IPS-15b (cell line): Measurements from ENCODE around the gene TMEM131L.
A peak's percentile ranks its signal among the peaks of the same experiment; 100 is the strongest.

Experiments used
- H3K27me3 ChIP-seq: one replicate; pipeline ENCODE4 v1.6.1; 2013; ENCODE audit warnings: low read length; ENCODE audit not compliant: control insufficient read depth, insufficient read depth
- H3K36me3 ChIP-seq: one replicate; pipeline ENCODE4 v1.6.1; 2013; ENCODE audit warnings: low read length; ENCODE audit not compliant: control insufficient read depth, insufficient read depth
- H3K4me1 ChIP-seq: one replicate; pipeline ENCODE4 v1.6.1; 2013; ENCODE audit warnings: mild to moderate bottlenecking, low read length; ENCODE audit not compliant: control insufficient read depth, insufficient read depth
- H3K4me3 ChIP-seq: one replicate; pipeline ENCODE4 v1.5.1; 2013; ENCODE audit warnings: low read depth, low read length
- H3K9ac ChIP-seq: one replicate; pipeline ENCODE4 v1.6.1; 2013; ENCODE audit warnings: low read depth, mild to moderate bottlenecking, low read length
- H3K9me3 ChIP-seq: one replicate; pipeline ENCODE4 v1.6.1; 2013; ENCODE audit warnings: mild to moderate bottlenecking, low read length; ENCODE audit not compliant: control insufficient read depth, insufficient read depth

TMEM131L gene

GRCh38 chr4:153522802-153523094, 56.6 kb downstream of the TMEM131L start:
- H3K36me3 ChIP-seq = peaks cover 2% of the 10 kb centered on the region
- peaks cover 34% of the 10 kb centered on the region for H3K4me1 ChIP-seq
- H3K4me3 ChIP-seq = no peak overlapping the region
- H3K27me3 ChIP-seq = no peaks in the 10 kb centered on the region
- H3K9ac ChIP-seq = no peak overlapping the region
- H3K9me3 ChIP-seq = no peaks in the 10 kb centered on the region

DNA sequence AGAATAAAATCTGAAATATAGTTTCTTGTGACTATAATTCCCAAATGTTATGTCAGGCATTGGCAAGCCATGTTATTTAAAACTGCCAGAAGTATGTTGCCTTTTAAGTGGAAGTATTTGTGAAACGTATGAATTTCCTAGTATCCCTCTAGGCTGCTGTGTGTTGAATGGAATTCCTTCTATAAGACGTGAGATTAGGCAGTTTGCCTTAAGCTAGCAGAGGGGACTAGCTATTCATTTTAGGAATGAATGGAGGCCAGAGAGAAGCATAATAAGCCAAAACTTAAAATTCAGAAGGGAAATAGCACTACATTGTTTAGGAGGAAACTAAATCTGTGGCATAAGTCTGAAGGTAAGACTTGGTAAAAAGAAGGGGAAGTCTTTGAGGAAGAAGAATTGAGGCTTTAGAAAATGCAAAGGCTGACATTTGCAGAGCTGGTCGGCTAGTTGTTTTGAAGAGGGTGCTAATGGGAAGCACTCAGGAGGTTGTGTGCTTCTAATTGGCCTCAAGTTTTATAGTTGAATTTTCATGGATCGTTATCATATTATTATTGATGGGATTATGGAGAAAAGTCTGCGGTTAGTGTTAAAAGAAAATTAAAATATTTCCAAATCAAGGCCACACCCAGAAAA, 57.1 kb downstream of the TMEM131L start:
- H3K4me3 ChIP-seq = no peak overlapping the region

DNA sequence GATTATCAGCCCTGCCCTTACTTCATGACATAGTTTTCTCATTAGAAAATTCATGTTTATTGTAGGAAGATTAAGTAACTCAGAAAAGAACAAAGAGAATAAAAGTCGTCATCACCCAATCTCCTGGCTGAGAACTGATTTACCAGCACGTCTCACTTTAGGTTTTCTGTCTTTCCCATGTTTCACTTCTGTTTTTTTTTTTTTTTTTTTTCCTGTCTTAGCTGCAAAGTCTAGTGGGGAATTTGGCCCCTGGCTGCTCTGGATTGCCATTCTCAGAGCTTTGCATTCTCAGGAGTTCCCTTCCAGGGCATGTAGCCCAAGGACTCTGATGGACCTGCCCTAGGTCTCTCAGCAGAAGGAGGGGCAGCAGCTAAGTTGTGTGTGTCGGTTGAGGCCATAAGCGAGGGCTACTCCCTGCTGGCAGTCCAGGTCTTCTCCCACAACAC, 57.8 kb downstream of the TMEM131L start:
- no peak overlapping the region for H3K9ac ChIP-seq
- no peaks in the 10 kb centered on the region for H3K9me3 ChIP-seq
- peaks cover 34% of the 10 kb centered on the region for H3K4me1 ChIP-seq
- H3K36me3 ChIP-seq = peaks cover 2% of the 10 kb centered on the region
- no peak overlapping the region for H3K4me3 ChIP-seq
- no peaks in the 10 kb centered on the region for H3K27me3 ChIP-seq

More for the DNA sequence above, 57.1 kb downstream of the TMEM131L start:
- Histone ChIP-seq H3K27me3 (no peaks in the 10 kb centered on the region), H3K4me1 (peaks cover 34% of the 10 kb centered on the region), H3K36me3 (peaks cover 2% of the 10 kb centered on the region), H3K9ac (peak overlapping the region; percentile 42), H3K9me3 (no peaks in the 10 kb centered on the region)

- H3K36me3 ChIP-seq = peaks cover 2% of the 10 kb centered on the region
- H3K4me1 ChIP-seq = peaks cover 34% of the 10 kb centered on the region
- no peak overlapping the region for H3K4me3 ChIP-seq
- no peaks in the 10 kb centered on the region for H3K9me3 ChIP-seq
- H3K27me3 ChIP-seq = no peaks in the 10 kb centered on the region
- H3K9ac ChIP-seq = no peak overlapping the region
Measured at GRCh38 chr4:153524682-153525081, 58.5 kb downstream of the TMEM131L start.

- peaks cover 2% of the 10 kb centered on the region for H3K36me3 ChIP-seq
- H3K9me3 ChIP-seq = no peaks in the 10 kb centered on the region
- H3K4me1 ChIP-seq = peaks cover 21% of the 10 kb centered on the region
- no peaks in the 10 kb centered on the region for H3K27me3 ChIP-seq
- H3K9ac ChIP-seq = no peak overlapping the region
- no peak overlapping the region for H3K4me3 ChIP-seq
Measured at GRCh38 chr4:153527690-153528089, 61.5 kb downstream of the TMEM131L start.

DNA sequence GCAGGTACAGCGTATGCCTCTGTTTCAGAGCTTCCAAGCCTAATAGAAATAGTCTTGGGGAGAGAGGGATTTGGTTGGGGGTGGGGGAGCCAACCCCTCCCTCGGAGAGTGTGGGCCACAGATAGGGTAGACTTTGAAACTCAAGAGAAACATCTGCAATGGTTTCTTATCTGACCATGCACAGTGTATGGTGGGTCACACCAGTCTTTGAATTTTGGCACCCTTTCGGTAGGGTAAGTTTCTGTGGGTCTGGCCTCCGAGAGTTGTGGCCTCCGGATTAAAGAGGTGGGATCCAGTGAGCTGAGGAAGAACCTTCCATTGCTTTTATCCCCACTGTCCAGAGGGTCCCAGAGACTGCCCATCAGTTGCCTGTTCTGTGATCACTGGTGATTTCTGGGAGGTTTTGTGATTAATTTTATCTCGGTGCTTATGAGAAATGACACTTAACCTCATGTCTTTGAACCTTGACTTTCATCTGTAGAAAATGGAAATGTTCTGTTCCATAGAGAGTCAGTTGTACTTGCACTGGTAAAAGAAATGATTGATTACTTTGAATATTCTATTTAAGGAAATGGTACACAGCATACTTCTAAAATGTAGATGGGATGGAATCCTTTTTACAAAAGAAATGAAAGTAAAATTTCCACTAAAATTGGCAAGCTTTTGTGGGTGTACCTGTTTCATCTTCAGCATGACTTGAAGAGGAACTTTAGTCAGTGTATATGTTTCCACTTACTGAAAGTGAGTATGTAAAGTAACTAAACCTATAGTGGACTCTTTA, 62.7 kb downstream of the TMEM131L start:
- no peaks in the 10 kb centered on the region for H3K27me3 ChIP-seq
- peaks cover 2% of the 10 kb centered on the region for H3K36me3 ChIP-seq
- no peaks in the 10 kb centered on the region for H3K9me3 ChIP-seq
- peaks cover 8% of the 10 kb centered on the region for H3K4me1 ChIP-seq
- no peak overlapping the region for H3K4me3 ChIP-seq
- no peak overlapping the region for H3K9ac ChIP-seq

DNA sequence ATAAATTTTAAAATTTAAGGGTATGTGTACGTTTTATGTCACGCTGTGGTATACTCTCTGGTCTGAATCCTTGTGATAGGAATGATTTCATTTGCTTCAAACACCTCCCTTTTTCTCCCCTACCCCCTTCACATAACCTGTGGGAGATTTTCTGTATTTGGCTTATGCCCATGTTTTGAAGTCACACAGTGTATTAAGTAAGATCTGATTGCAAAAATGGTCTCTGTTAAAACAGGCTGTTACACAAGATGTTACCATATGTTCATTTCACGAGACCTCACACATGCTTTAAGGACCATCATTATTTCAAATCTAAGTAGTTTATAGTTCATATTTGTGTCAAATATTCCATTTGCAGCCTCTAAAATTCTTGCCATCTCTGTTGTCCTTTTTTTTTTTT, 63.5 kb downstream of the TMEM131L start:
- peaks cover 2% of the 10 kb centered on the region for H3K36me3 ChIP-seq
- peaks cover 3% of the 10 kb centered on the region for H3K4me1 ChIP-seq
- H3K9ac ChIP-seq = no peak overlapping the region
- H3K4me3 ChIP-seq = no peak overlapping the region
- H3K9me3 ChIP-seq = no peaks in the 10 kb centered on the region
- no peaks in the 10 kb centered on the region for H3K27me3 ChIP-seq

- Histone ChIP-seq H3K9me3 (no peaks in the 10 kb centered on the region), H3K4me1 (peaks cover 8% of the 10 kb centered on the region), H3K4me3 (no peak overlapping the region), H3K9ac (no peak overlapping the region), H3K36me3 (peaks cover 2% of the 10 kb centered on the region), H3K27me3 (no peaks in the 10 kb centered on the region)
Measured at GRCh38 chr4:153530284-153530999, 64.3 kb downstream of the TMEM131L start.

DNA sequence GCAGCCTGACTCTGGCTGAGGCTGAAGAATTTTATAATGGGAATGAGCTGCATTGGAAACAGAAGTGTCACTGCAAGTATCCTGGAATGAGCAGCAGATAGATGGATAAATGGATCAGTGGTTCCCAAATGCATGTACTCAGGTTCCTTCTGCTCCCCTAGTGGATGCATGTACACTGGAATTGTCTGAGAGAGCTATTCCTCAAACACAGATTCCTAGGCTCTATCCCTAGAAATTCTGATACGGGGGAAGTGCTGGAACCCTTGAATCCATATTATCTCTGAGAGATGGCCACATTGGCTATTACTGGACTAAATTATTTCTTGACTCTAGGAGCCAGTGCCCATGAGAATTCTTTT, 64.8 kb downstream of the TMEM131L start:
- no peak overlapping the region for H3K4me3 ChIP-seq
- H3K9me3 ChIP-seq = no peaks in the 10 kb centered on the region
- H3K4me1 ChIP-seq = peaks cover 14% of the 10 kb centered on the region
- peaks cover 2% of the 10 kb centered on the region for H3K36me3 ChIP-seq
- no peaks in the 10 kb centered on the region for H3K27me3 ChIP-seq
- H3K9ac ChIP-seq = no peak overlapping the region

GRCh38 chr4:153531976-153532626, 65.9 kb downstream of the TMEM131L start:
- no peak overlapping the region for H3K9ac ChIP-seq
- no peaks in the 10 kb centered on the region for H3K36me3 ChIP-seq
- H3K4me1 ChIP-seq = peaks cover 18% of the 10 kb centered on the region
- no peaks in the 10 kb centered on the region for H3K9me3 ChIP-seq
- no peak overlapping the region for H3K4me3 ChIP-seq
- no peaks in the 10 kb centered on the region for H3K27me3 ChIP-seq

GRCh38 chr4:153532636-153533035, 66.5 kb downstream of the TMEM131L start:
- H3K36me3 ChIP-seq = no peaks in the 10 kb centered on the region
- no peaks in the 10 kb centered on the region for H3K27me3 ChIP-seq
- H3K9ac ChIP-seq = no peak overlapping the region
- H3K9me3 ChIP-seq = no peaks in the 10 kb centered on the region
- no peak overlapping the region for H3K4me3 ChIP-seq
- peaks cover 18% of the 10 kb centered on the region for H3K4me1 ChIP-seq
